IMR-90 (cell line): ENCODE measurements around the gene CCDC102B. TPM values are rescaled to one million over a fixed set of nuclear protein-coding genes. Genes with fewer than 3 reads are reported as not detected.

Source experiments
- ATAC-seq: fragments of 200-7000 bp; cut with Tn5 transposase; 2 replicates; pipeline ENCODE4 v1.9.1; 2020; ENCODE audit warnings: low read depth, mild to moderate bottlenecking, moderate library complexity
- BruUV-seq: library from RNA; stranded (reverse); fragments of 400-500 nt; replicated peaks from 2 replicates; lab custom pipeline; 2021; lab: Mats Ljungman, UMichigan
- CTCF ChIA-PET: fragments of 300-600 bp; formaldehyde crosslinking; extraction: SDS; loops from one replicate; lab custom pipeline; 2021; ENCODE audit warnings: antibody characterized with exemption; lab: Yijun Ruan, JAX
- POLR2A ChIA-PET: fragments of 300-600 bp; sonication (Branson Sonifier 250); formaldehyde crosslinking; loops from one replicate; lab custom pipeline; 2022; ENCODE audit warnings: antibody characterized with exemption; ENCODE audit not compliant: unreplicated experiment; lab: Charles Lee
- DNase-seq: peaks from one replicate; pipeline ENCODE4 v3.0.0; 2013
- H2AFZ ChIP-seq: replicated peaks from 2 replicates; pipeline ENCODE3; 2013; ENCODE audit warnings: low read length, mild to moderate bottlenecking; ENCODE audit not compliant: poor library complexity
- H2AK5ac ChIP-seq: 2 replicates; pipeline ENCODE4 v1.6.1; 2013; ENCODE audit warnings: low read depth, low read length, inconsistent platforms
- H2AK9ac ChIP-seq: replicated peaks from 2 replicates; pipeline ENCODE3; 2013; ENCODE audit warnings: mild to moderate bottlenecking, low read depth, low read length, moderate library complexity; ENCODE audit not compliant: poor library complexity
- H2BK120ac ChIP-seq: 2 replicates; pipeline ENCODE4 v1.6.1; 2013; ENCODE audit warnings: low read depth, low read length, inconsistent platforms
- H2BK15ac ChIP-seq: 3 replicates; pipeline ENCODE4 v1.6.1; 2013; ENCODE audit warnings: low read depth, low read length, inconsistent platforms
- H2BK20ac ChIP-seq: 2 replicates; pipeline ENCODE4 v1.6.1; 2013; ENCODE audit warnings: low read depth, mild to moderate bottlenecking, inconsistent platforms, low read length, moderate library complexity
- H2BK5ac ChIP-seq: 2 replicates; pipeline ENCODE4 v1.6.1; 2013; ENCODE audit warnings: mild to moderate bottlenecking, low read depth, low read length, inconsistent platforms; ENCODE audit not compliant: poor library complexity, severe bottlenecking
- H3K14ac ChIP-seq: replicated peaks from 2 replicates; pipeline ENCODE4 v1.6.1; 2013; ENCODE audit warnings: low read depth, low read length, inconsistent platforms
- H3K18ac ChIP-seq: 2 replicates; pipeline ENCODE4 v1.6.1; 2013; ENCODE audit warnings: low read depth, low read length, control low read depth
- H3K23ac ChIP-seq: 2 replicates; pipeline ENCODE4 v1.6.1; 2013; ENCODE audit warnings: low read depth, low read length, inconsistent platforms
- H3K27ac ChIP-seq: 2 replicates; pipeline ENCODE4 v1.5.1; 2013; ENCODE audit warnings: mild to moderate bottlenecking, control low read depth, low read length; ENCODE audit not compliant: insufficient read depth
- H3K27me3 ChIP-seq: 2 replicates; pipeline ENCODE4 v1.6.1; 2013; ENCODE audit warnings: low read length; ENCODE audit not compliant: control insufficient read depth, insufficient read depth
- H3K36me3 ChIP-seq: 2 replicates; pipeline ENCODE4 v1.6.1; 2013; ENCODE audit warnings: low read length, mixed read lengths; ENCODE audit not compliant: control insufficient read depth, insufficient read depth
- H3K4ac ChIP-seq: 2 replicates; pipeline ENCODE4 v1.6.1; 2013; ENCODE audit warnings: low read depth, low read length, inconsistent platforms
- H3K4me1 ChIP-seq: 2 replicates; pipeline ENCODE4 v1.6.1; 2013; ENCODE audit warnings: low read length, mixed read lengths; ENCODE audit not compliant: control insufficient read depth, insufficient read depth
- H3K4me2 ChIP-seq: 2 replicates; pipeline ENCODE4 v1.6.1; 2013; ENCODE audit warnings: low read depth, mild to moderate bottlenecking, control low read depth, low read length, moderate library complexity
- H3K4me3 ChIP-seq: 2 replicates; pipeline ENCODE4 v1.5.1; 2013; ENCODE audit warnings: low read depth, mild to moderate bottlenecking, control low read depth, low read length, moderate library complexity; ENCODE audit not compliant: insufficient read depth
- H3K56ac ChIP-seq: 2 replicates; pipeline ENCODE4 v1.6.1; 2013; ENCODE audit warnings: low read length, inconsistent platforms; ENCODE audit not compliant: insufficient read depth; ENCODE audit errors: extremely low read depth
- H3K79me1 ChIP-seq, 2 experiments: 2 replicates each; pipeline ENCODE4 v1.6.1; 2013; ENCODE audit warnings: low read length in 2 of 2, inconsistent platforms in 1 of 2, low read depth in 1 of 2
- H3K9ac ChIP-seq: 2 replicates; pipeline ENCODE4 v1.6.1; 2013; ENCODE audit warnings: low read depth, low read length, control low read depth
- H3K9me1 ChIP-seq: 2 replicates; pipeline ENCODE4 v1.6.1; 2013; ENCODE audit warnings: low read length, inconsistent platforms; ENCODE audit not compliant: insufficient read depth
- H3K9me3 ChIP-seq: 2 replicates; pipeline ENCODE4 v1.6.1; 2013; ENCODE audit warnings: low read length; ENCODE audit not compliant: control insufficient read depth, insufficient read depth
- H4K20me1 ChIP-seq: 2 replicates; pipeline ENCODE4 v1.6.1; 2013; ENCODE audit warnings: low read length, inconsistent platforms; ENCODE audit not compliant: insufficient read depth
- H4K5ac ChIP-seq: 2 replicates; pipeline ENCODE4 v1.6.1; 2013; ENCODE audit warnings: mild to moderate bottlenecking, low read depth, low read length, control low read depth
- H4K8ac ChIP-seq, 2 experiments: 2 replicates each; pipeline ENCODE4 v1.6.1; 2013; ENCODE audit warnings: low read depth in 2 of 2, low read length in 2 of 2, control low read depth in 1 of 2, inconsistent platforms in 1 of 2
- H4K91ac ChIP-seq: 2 replicates; pipeline ENCODE4 v1.6.1; 2013; ENCODE audit warnings: low read depth, low read length, inconsistent platforms; ENCODE audit not compliant: insufficient read depth
- BHLHE40 ChIP-seq: fragments of 150-350 bp; IDR thresholded peaks from 2 replicates; pipeline ENCODE4 v1.6.1; 2016; ENCODE audit warnings: mild to moderate bottlenecking, low read depth, low read length
- CEBPB ChIP-seq: IDR thresholded peaks from 2 replicates; pipeline ENCODE4 v1.6.1; 2012; ENCODE audit warnings: low read depth, low read length, improper control_type of control experiment
- CHD1 ChIP-seq: IDR thresholded peaks from 2 replicates; pipeline ENCODE4 v1.6.1; 2012; ENCODE audit warnings: low read depth, low read length, improper control_type of control experiment
- CTCF ChIP-seq: conservative IDR thresholded peaks from 2 replicates; pipeline ENCODE4 v1.5.1; 2012; ENCODE audit warnings: mild to moderate bottlenecking, low read depth, low read length, improper control_type of control experiment
- FOS ChIP-seq: fragments of 150-350 bp; IDR thresholded peaks from 2 replicates; pipeline ENCODE4 v1.6.1; 2016; ENCODE audit warnings: low read depth, low read length
- MAFK ChIP-seq: IDR thresholded peaks from 2 replicates; pipeline ENCODE4 v1.6.1; 2012; ENCODE audit warnings: low read depth, low read length, improper control_type of control experiment
- MAZ ChIP-seq: IDR thresholded peaks from 2 replicates; pipeline ENCODE4 v1.6.1; 2012; ENCODE audit warnings: low read depth, mild to moderate bottlenecking, low read length, improper control_type of control experiment, moderate library complexity, borderline replicate concordance
- MXI1 ChIP-seq: IDR thresholded peaks from 2 replicates; pipeline ENCODE4 v1.6.1; 2012; ENCODE audit warnings: low read depth, mild to moderate bottlenecking, low read length, moderate library complexity, borderline replicate concordance
- NFE2L2 ChIP-seq: fragments of 150-350 bp; IDR thresholded peaks from 2 replicates; pipeline ENCODE4 v1.6.1; 2016; ENCODE audit warnings: low read depth, mild to moderate bottlenecking, low read length
- RAD21 ChIP-seq: IDR thresholded peaks from 2 replicates; pipeline ENCODE4 v1.6.1; 2012; ENCODE audit warnings: low read length, improper control_type of control experiment
- RFX5 ChIP-seq: IDR thresholded peaks from 2 replicates; pipeline ENCODE4 v1.8.0; 2012; ENCODE audit warnings: low read depth, mild to moderate bottlenecking, low read length, moderate library complexity
- SMC3 ChIP-seq: fragments of 150-350 bp; IDR thresholded peaks from 2 replicates; pipeline ENCODE4 v1.6.1; 2016; ENCODE audit warnings: low read depth, mild to moderate bottlenecking, antibody characterized with exemption, low read length, moderate library complexity
- WGBS, 2 experiments: methylation state at CpG; one replicate each; pipeline versions ENCODE4 v1.1.5 to v1.1.7; 2013; ENCODE audit warnings: missing lambda C conversion rate in 2 of 2; ENCODE audit not compliant: insufficient read length in 1 of 2; ENCODE audit errors: extremely low coverage in 2 of 2; 5-methylcytosine and 5-hydroxymethylcytosine counted together
- dilution Hi-C: fragments of 300-500 bp; cut with HindIII; formaldehyde crosslinking; loops from one replicate; pipeline ENCODE4 v1.14.3; 2018; ENCODE audit warnings: low sequenced_read_pairs; ENCODE audit not compliant: unreplicated experiment
- in situ Hi-C: fragments of 300-500 bp; cut with MboI; formaldehyde crosslinking; loops from 3 replicates; pipeline ENCODE4 v1.14.3; 2019; ENCODE audit warnings: low sequenced_read_pairs, inconsistent platforms, mixed read lengths
- intact Hi-C: fragments of 100-400 bp; cut with micrococcal nuclease; formaldehyde crosslinking; loops from 2 replicates; pipeline ENCODE4 v1.10.0; 2022
- polyA plus RNA-seq, 3 experiments: library from polyadenylated mRNA; depleted of rRNA; stranded (reverse); fragments of >200 nt; gene quantifications; 2 replicates each; pipeline ENCODE4 v1.2.3, GENCODE V29; 2012; ENCODE audit warnings: low replicate concordance in 1 of 3
- total RNA-seq: library from RNA; depleted of rRNA; stranded (reverse); fragments of >200 nt; gene quantifications from 2 replicates; pipeline ENCODE4 v1.2.3, GENCODE V29; 2012
- TF ChIP-seq, protein P1 (sequence below): fragments of 150-350 bp; IDR thresholded peaks from 2 replicates; pipeline ENCODE4 v1.6.1; 2016; ENCODE audit warnings: low read depth, mild to moderate bottlenecking, low read length, moderate library complexity, borderline replicate concordance
- TF ChIP-seq, protein P2 (sequence below): fragments of 150-350 bp; IDR thresholded peaks from 2 replicates; pipeline ENCODE4 v1.6.1; 2017; ENCODE audit warnings: mild to moderate bottlenecking, antibody characterized with exemption, low read length, low read depth

CCDC102B gene
- total and polyA plus RNA-seq, 2 of the 4 experiments (the other 2 are of a cell fraction), result 0.54 to 1.4 TPM

DNA sequence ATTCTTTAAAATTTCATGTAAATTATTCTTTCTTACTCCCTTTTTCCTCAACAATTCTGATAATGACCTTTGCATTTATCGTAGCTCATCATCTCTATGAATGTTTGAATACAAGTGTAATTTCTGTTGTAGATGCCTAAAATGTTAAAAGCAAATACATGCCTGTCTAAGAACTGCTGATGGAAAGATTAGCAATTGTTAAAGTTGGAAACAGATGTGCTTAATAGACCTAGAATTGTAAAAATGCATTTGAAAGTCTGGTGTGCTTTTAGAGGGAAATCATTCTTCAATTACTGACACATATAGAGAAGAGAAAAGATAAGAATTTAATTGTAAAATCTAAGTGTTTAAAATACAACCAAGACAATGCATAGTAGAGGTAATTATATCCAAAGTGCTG, 50.4 kb downstream of the CCDC102B start:
- in situ Hi-C loops, result loop anchor here (10.0 kb wide), 2 partner anchors 1247 to 1597 kb away; no protein-coding TSS in a partner anchor
- no peaks in the 10 kb centered on the region for H3K9me1 ChIP-seq
- ChIA-PET POLR2A (no interaction called here), CTCF (no interaction called here)
- H2BK5ac ChIP-seq, result no peak overlapping the region
- H2AFZ ChIP-seq, result no peak overlapping the region
- H3K14ac ChIP-seq, result no peak overlapping the region
- H3K9ac ChIP-seq, result no peak overlapping the region
- H3K23ac ChIP-seq, result no peak overlapping the region
- H4K91ac ChIP-seq, result no peak overlapping the region
- H4K20me1 ChIP-seq, result no peaks in the 10 kb centered on the region
- H2BK120ac ChIP-seq, result no peak overlapping the region
- H2AK5ac ChIP-seq, result no peak overlapping the region
- ATAC-seq (no peak), DNase-seq (no peak)
- no peaks in the 10 kb centered on the region for H3K36me3 ChIP-seq
- H3K56ac ChIP-seq, result no peak overlapping the region
- BruUV-seq, result no TSS peak
- no peak overlapping the region for H3K18ac ChIP-seq
- H3K4me1 ChIP-seq, result no peaks in the 10 kb centered on the region
- no peaks in the 10 kb centered on the region for H3K9me3 ChIP-seq
- dilution Hi-C loops, result no loop called here
- H3K79me1 ChIP-seq, result no peaks in the 10 kb centered on the region
- TF ChIP-seq MAZ, result no peak
- TF ChIP-seq CHD1, result no peak
- no peak for TF ChIP-seq SMC3
- no peak for TF ChIP-seq NFE2L2
- TF ChIP-seq MXI1, result no peak
- TF ChIP-seq RAD21, result no peak
- TF ChIP-seq, protein P1, sequence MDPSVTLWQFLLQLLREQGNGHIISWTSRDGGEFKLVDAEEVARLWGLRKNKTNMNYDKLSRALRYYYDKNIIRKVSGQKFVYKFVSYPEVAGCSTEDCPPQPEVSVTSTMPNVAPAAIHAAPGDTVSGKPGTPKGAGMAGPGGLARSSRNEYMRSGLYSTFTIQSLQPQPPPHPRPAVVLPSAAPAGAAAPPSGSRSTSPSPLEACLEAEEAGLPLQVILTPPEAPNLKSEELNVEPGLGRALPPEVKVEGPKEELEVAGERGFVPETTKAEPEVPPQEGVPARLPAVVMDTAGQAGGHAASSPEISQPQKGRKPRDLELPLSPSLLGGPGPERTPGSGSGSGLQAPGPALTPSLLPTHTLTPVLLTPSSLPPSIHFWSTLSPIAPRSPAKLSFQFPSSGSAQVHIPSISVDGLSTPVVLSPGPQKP, result no peak
- TF ChIP-seq BHLHE40, result no peak
- TF ChIP-seq FOS, result no peak
- TF ChIP-seq RFX5, result no peak
- TF ChIP-seq, protein P2, sequence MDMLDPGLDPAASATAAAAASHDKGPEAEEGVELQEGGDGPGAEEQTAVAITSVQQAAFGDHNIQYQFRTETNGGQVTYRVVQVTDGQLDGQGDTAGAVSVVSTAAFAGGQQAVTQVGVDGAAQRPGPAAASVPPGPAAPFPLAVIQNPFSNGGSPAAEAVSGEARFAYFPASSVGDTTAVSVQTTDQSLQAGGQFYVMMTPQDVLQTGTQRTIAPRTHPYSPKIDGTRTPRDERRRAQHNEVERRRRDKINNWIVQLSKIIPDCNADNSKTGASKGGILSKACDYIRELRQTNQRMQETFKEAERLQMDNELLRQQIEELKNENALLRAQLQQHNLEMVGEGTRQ, result no peak
- no peak for TF ChIP-seq CEBPB
- TF ChIP-seq CTCF, result no peak
- no peak for TF ChIP-seq MAFK
- H4K5ac ChIP-seq, result no peak overlapping the region
- H3K4me3 ChIP-seq, result no peak overlapping the region
- H4K8ac ChIP-seq, result no peak overlapping the region
- no peaks in the 10 kb centered on the region for H3K27me3 ChIP-seq
- H2BK15ac ChIP-seq, result no peak overlapping the region
- WGBS, 2 experiments, result no CpG with 5 or more reads among the region's 1 CpG
- H3K4me2 ChIP-seq, result no peak overlapping the region
- H3K4ac ChIP-seq, result no peak overlapping the region
- H2BK20ac ChIP-seq, result no peak overlapping the region
- H3K27ac ChIP-seq, result no peak overlapping the region
- intact Hi-C loops, result loop anchor here (5.0 to 10.0 kb wide), 5 partner anchors 554 to 1224 kb away; partner anchors contain the start of gene DOK6
- no peak overlapping the region for H2AK9ac ChIP-seq
